ENCODE measurements around the gene RTP2.

Gene RTP2

GRCh38 chr3:187651282-187651681 is 51.1 kb downstream of the RTP2 start:
- no peak for DNase-seq (ENCODE audit: low spot score)
- no peak for TF ChIP-seq CTCF (IDR thresholded peaks at IDR 0.05; ENCODE audit: borderline replicate concordance, control extremely low read depth, extremely low read depth, insufficient read depth, missing control alignments)
- in situ Hi-C loops (cut with MboI; ENCODE audit: low sequenced_read_pairs, unreplicated experiment) = no loop called here

Data from GM13976 (cell line).